OCI-LY3 (cell line): ENCODE data around the gene SERINC5.

Experiments
- H2AFZ ChIP-seq: fragments of 200-600, 300-600 bp; shearing (Covaris generic); 2 replicates; pipeline ENCODE4 v1.6.0; 2014; ENCODE audit warnings: antibody characterized with exemption, low read depth, low read length
- H3K27ac ChIP-seq: fragments of 200-600, 300-600 bp; sonication (generic); 2 replicates; pipeline ENCODE4 v1.5.1; 2014; ENCODE audit warnings: mild to moderate bottlenecking, low read length, moderate library complexity, mixed read lengths
- H3K27me3 ChIP-seq: fragments of 200-600, 300-600 bp; sonication (generic); 2 replicates; pipeline ENCODE4 v1.6.1; 2014; ENCODE audit warnings: low read depth, low read length, mixed read lengths
- H3K36me3 ChIP-seq: fragments of 200-600, 300-600 bp; sonication (generic); replicated peaks from 2 replicates; pipeline ENCODE3; 2014; ENCODE audit warnings: low read depth, low read length, mixed read lengths
- H3K4me1 ChIP-seq: fragments of 300-600, 200-600 bp; sonication (generic); 2 replicates; pipeline ENCODE4 v1.6.1; 2014; ENCODE audit warnings: low read length, mixed read lengths
- H3K4me2 ChIP-seq: fragments of 200-600, 300-600 bp; sonication (generic); 2 replicates; pipeline ENCODE4 v1.6.1; 2014; ENCODE audit warnings: low read length, mixed read lengths
- H3K4me3 ChIP-seq: fragments of 300-600, 200-600 bp; sonication (generic); 2 replicates; pipeline ENCODE4 v1.5.1; 2014; ENCODE audit warnings: antibody characterized with exemption, mild to moderate bottlenecking, low read length, moderate library complexity
- H3K79me2 ChIP-seq: fragments of 300-600, 200-600 bp; shearing (Covaris generic); 2 replicates; pipeline ENCODE4 v1.6.1; 2014; ENCODE audit warnings: mild to moderate bottlenecking, low read length, mixed read lengths
- H3K9ac ChIP-seq: fragments of 300-600, 200-600 bp; shearing (Covaris generic); 2 replicates; pipeline ENCODE4 v1.6.0; 2014; ENCODE audit warnings: mild to moderate bottlenecking, low read length, moderate library complexity
- H3K9me3 ChIP-seq: fragments of 200-600, 300-600 bp; shearing (Covaris generic); 2 replicates; pipeline ENCODE4 v1.6.1; 2014; ENCODE audit warnings: low read length, mixed read lengths; ENCODE audit not compliant: insufficient read depth
- H4K20me1 ChIP-seq: fragments of 200-600, 300-600 bp; sonication (generic); 2 replicates; pipeline ENCODE4 v1.6.1; 2016; ENCODE audit warnings: low read length, mixed read lengths; ENCODE audit not compliant: insufficient read depth
- EZH2phosphoT487 ChIP-seq: fragments of 200-600 bp; shearing (Covaris generic); IDR thresholded peaks from 2 replicates; pipeline ENCODE4 v1.6.1; 2018; ENCODE audit warnings: antibody characterized with exemption, mixed run types, low read depth
- TF ChIP-seq, protein P1 (sequence below): fragments of 200-600, 300-600 bp; sonication (generic); IDR thresholded peaks from 2 replicates; pipeline ENCODE4 v1.5.1; 2014; ENCODE audit warnings: antibody characterized with exemption, low read length, low read depth

SERINC5 gene

DNA sequence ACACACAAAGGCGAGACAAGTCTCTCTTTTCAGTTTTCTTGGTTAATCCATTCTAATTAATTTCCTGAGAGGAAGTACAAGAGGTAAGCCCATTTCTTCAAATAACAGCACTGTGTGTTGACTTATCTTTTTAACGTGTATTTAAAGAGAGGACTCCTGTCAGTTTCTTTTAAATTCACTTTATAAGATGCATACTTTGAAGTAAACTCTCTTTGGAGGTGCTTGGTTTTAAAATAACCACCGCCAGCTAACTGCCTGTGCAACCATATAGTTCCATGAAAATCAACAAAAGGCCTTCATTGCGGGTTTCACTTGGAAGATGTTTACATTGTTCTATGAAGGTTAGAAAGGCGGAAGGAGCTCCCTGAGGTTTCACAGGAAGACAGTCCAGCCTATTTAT is 13.1 kb upstream of the SERINC5 start:
- Histone ChIP-seq H3K4me2 (no peak overlapping the region), H3K9ac (no peak overlapping the region), H3K36me3 (no peaks in the 10 kb centered on the region), H2AFZ (peak overlapping the region; percentile 62; the same call in 1 of the 2 replicates), H3K79me2 (no peaks in the 10 kb centered on the region), H3K9me3 (no peaks in the 10 kb centered on the region; the same call in 1 of the 2 replicates), H3K4me1 (peaks cover 6% of the 10 kb centered on the region; the same call in 1 of the 2 replicates), H4K20me1 (no peaks in the 10 kb centered on the region), H3K4me3 (no peak overlapping the region), H3K27ac (no peak overlapping the region), H3K27me3 (no peaks in the 10 kb centered on the region)
- no peak for TF ChIP-seq EZH2phosphoT487
- TF ChIP-seq, protein P1, sequence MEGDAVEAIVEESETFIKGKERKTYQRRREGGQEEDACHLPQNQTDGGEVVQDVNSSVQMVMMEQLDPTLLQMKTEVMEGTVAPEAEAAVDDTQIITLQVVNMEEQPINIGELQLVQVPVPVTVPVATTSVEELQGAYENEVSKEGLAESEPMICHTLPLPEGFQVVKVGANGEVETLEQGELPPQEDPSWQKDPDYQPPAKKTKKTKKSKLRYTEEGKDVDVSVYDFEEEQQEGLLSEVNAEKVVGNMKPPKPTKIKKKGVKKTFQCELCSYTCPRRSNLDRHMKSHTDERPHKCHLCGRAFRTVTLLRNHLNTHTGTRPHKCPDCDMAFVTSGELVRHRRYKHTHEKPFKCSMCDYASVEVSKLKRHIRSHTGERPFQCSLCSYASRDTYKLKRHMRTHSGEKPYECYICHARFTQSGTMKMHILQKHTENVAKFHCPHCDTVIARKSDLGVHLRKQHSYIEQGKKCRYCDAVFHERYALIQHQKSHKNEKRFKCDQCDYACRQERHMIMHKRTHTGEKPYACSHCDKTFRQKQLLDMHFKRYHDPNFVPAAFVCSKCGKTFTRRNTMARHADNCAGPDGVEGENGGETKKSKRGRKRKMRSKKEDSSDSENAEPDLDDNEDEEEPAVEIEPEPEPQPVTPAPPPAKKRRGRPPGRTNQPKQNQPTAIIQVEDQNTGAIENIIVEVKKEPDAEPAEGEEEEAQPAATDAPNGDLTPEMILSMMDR = no peak

DNA sequence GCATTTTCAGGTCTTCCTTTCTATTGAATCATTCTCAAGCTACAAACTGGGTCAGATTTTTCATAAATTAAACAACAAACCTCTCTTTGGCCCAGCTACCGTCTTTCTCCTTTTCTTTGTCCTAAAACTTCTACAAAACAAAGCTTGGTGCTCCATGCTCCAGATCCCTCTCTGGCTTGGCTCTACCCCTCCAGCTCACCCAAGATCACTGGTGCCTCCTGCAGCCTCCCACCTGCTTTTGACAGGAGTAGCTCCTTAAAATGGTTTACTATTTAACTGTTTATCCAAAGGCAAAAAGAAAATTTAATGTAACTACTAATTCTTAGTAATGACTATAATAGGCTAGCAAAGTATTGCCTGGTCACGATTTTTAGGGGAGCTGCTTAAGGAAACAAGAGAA is 10.7 kb upstream of the SERINC5 start:
- Histone ChIP-seq H3K27ac (no peak overlapping the region), H4K20me1 (no peaks in the 10 kb centered on the region), H3K4me2 (no peak overlapping the region), H3K4me1 (peaks cover 6% of the 10 kb centered on the region; the same call in 1 of the 2 replicates), H3K36me3 (no peaks in the 10 kb centered on the region), H3K4me3 (no peak overlapping the region), H2AFZ (no peak overlapping the region), H3K79me2 (no peaks in the 10 kb centered on the region), H3K27me3 (no peaks in the 10 kb centered on the region), H3K9ac (no peak overlapping the region), H3K9me3 (no peaks in the 10 kb centered on the region; the same call in 1 of the 2 replicates)
- no peak for TF ChIP-seq EZH2phosphoT487
- TF ChIP-seq, protein P1 = no peak

DNA sequence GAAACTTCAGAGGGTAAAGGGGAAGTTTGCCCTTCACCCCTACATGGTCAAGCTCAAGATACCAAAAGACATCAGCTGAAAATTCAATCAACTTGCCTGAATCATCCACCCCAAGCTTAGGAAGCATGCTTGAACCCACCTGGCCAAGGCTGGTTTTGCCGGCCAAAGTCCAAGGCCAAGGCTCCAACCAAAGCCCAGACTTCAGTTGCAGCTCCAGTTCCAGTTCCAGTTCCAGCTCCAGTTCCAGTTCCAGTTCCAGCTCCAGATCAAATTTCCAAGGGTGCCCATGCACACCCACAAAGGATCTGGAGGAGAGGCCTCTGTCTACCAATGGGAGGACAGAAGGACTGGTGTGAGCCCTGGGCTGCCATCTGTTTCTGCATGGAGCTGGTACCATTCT is 4.6 kb upstream of the SERINC5 start:
- no peaks in the 10 kb centered on the region for H3K36me3 ChIP-seq
- no peaks in the 10 kb centered on the region for H4K20me1 ChIP-seq
- H2AFZ ChIP-seq = no peak overlapping the region
- TF ChIP-seq, protein P1 = no peak
- no peak for TF ChIP-seq EZH2phosphoT487
- H3K9me3 ChIP-seq = no peaks in the 10 kb centered on the region
- H3K9ac ChIP-seq = no peak overlapping the region
- no peak overlapping the region for H3K4me2 ChIP-seq
- H3K27me3 ChIP-seq = no peaks in the 10 kb centered on the region
- no peak overlapping the region for H3K27ac ChIP-seq
- H3K4me1 ChIP-seq = peaks cover 3% of the 10 kb centered on the region; the same call in 1 of the 2 replicates
- H3K4me3 ChIP-seq = no peak overlapping the region
- H3K79me2 ChIP-seq = peaks cover 9% of the 10 kb centered on the region; the same call in 1 of the 2 replicates

DNA sequence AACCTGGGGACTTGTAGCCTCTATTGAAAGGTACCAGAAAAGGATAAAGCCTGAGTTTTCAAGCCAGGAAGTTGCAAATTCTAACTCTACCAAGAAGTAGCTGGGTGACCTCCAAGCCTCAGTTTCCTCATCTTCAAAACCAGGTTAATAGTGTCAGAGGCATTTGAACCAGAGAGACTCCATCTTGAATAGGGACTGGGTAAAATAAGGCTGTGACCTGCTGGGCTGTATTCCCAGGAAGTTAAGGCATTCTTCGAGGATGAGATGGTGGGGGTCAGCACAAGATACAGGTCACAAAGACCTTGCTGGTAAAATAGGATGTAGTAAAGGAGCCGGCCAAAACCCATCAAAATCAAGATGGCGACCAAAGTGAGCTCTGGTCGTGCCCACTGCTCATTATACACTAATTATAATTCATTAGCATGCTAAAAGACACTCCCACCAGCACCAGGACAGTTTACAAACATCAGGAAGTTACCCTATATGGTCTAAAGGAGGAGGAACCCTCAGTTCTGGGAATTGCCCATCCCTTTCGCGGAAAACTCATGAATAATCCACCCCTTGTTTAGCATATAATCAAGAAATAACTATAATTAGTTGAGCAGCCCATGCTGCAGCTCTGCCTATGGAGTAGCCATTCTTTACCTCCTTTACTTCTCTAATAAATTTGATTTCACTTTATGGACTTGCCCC is 3.8 kb upstream of the SERINC5 start:
- Histone ChIP-seq H3K9ac (no peak overlapping the region), H3K27me3 (no peaks in the 10 kb centered on the region), H3K4me2 (no peak overlapping the region), H4K20me1 (no peaks in the 10 kb centered on the region), H3K4me3 (no peak overlapping the region), H3K4me1 (peaks cover 8% of the 10 kb centered on the region; the same call in 1 of the 2 replicates), H3K9me3 (no peaks in the 10 kb centered on the region), H3K36me3 (no peaks in the 10 kb centered on the region), H3K79me2 (peaks cover 9% of the 10 kb centered on the region; the same call in 1 of the 2 replicates), H3K27ac (no peak overlapping the region), H2AFZ (no peak overlapping the region)
- TF ChIP-seq, protein P1 = no peak
- no peak for TF ChIP-seq EZH2phosphoT487
